ENCODE results near the gene HJURP. TPM values are rescaled to one million over a fixed set of nuclear protein-coding genes. Genes with fewer than 3 reads are reported as not detected.

The HJURP gene
- total RNA-seq, 1 experiment from 2014 or later, result 109 TPM

- intact Hi-C loops (cut with micrococcal nuclease; ENCODE audit: unreplicated experiment), result no loop called here
- no TSS peak for BruUV-seq (replicated peaks)
- Histone ChIP-seq H3K79me2 (ENCODE audit: low read depth) (no peaks in the 10 kb centered on the region), H3K36me3 (ENCODE audit: low read depth) (no peaks in the 10 kb centered on the region), H3F3A (ENCODE audit: insufficient read depth, low read depth) (no peaks in the 10 kb centered on the region), H4K20me1 (ENCODE audit: insufficient read depth) (no peaks in the 10 kb centered on the region), H3K4me1 (replicated peaks; ENCODE audit: insufficient read depth) (peaks cover 7% of the 10 kb centered on the region), H3K27ac (no peak overlapping the region), H3K4me2 (no peak overlapping the region), H3K27me3 (ENCODE audit: insufficient read depth, low read depth) (no peaks in the 10 kb centered on the region), H3K9me2 (ENCODE audit: insufficient read depth) (no peaks in the 10 kb centered on the region), H3K9me3 (ENCODE audit: insufficient read depth, low read depth) (no peaks in the 10 kb centered on the region), H2AFZ (no peak overlapping the region), H3K4me3 (no peak overlapping the region)
- DNase-seq, result no peak
- CTCF ChIA-PET, result no interaction called here
- TF ChIP-seq, protein P1, sequence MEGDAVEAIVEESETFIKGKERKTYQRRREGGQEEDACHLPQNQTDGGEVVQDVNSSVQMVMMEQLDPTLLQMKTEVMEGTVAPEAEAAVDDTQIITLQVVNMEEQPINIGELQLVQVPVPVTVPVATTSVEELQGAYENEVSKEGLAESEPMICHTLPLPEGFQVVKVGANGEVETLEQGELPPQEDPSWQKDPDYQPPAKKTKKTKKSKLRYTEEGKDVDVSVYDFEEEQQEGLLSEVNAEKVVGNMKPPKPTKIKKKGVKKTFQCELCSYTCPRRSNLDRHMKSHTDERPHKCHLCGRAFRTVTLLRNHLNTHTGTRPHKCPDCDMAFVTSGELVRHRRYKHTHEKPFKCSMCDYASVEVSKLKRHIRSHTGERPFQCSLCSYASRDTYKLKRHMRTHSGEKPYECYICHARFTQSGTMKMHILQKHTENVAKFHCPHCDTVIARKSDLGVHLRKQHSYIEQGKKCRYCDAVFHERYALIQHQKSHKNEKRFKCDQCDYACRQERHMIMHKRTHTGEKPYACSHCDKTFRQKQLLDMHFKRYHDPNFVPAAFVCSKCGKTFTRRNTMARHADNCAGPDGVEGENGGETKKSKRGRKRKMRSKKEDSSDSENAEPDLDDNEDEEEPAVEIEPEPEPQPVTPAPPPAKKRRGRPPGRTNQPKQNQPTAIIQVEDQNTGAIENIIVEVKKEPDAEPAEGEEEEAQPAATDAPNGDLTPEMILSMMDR (conservative IDR thresholded peaks at IDR 0.05), result no peak
- no peak for TF ChIP-seq EZH2 (IDR thresholded peaks at IDR 0.05; ENCODE audit: low read depth)
- POLR2A ChIA-PET (ENCODE audit: unreplicated experiment), result no interaction called here
Measured at GRCh38 chr2:233798335-233799086, 55.8 kb downstream of the HJURP start.

GRCh38 chr2:233796254-233796653, 58.1 kb downstream of the HJURP start:
- Histone ChIP-seq H3K4me3 (no peak overlapping the region), H3K4me1 (replicated peaks; ENCODE audit: insufficient read depth) (peaks cover 6% of the 10 kb centered on the region), H3K36me3 (ENCODE audit: low read depth) (no peaks in the 10 kb centered on the region), H2AFZ (no peak overlapping the region), H3K4me2 (no peak overlapping the region), H3K9me3 (ENCODE audit: insufficient read depth, low read depth) (no peaks in the 10 kb centered on the region), H3F3A (ENCODE audit: insufficient read depth, low read depth) (no peaks in the 10 kb centered on the region), H4K20me1 (ENCODE audit: insufficient read depth) (no peaks in the 10 kb centered on the region), H3K27me3 (ENCODE audit: insufficient read depth, low read depth) (no peaks in the 10 kb centered on the region), H3K9me2 (ENCODE audit: insufficient read depth) (no peaks in the 10 kb centered on the region), H3K79me2 (ENCODE audit: low read depth) (no peaks in the 10 kb centered on the region), H3K27ac (no peak overlapping the region)
- TF ChIP-seq, protein P1 (conservative IDR thresholded peaks at IDR 0.05), result no peak
- TF ChIP-seq EZH2 (IDR thresholded peaks at IDR 0.05; ENCODE audit: low read depth), result no peak
- BruUV-seq (replicated peaks), result no TSS peak
- CTCF ChIA-PET, result no interaction called here
- intact Hi-C loops (cut with micrococcal nuclease; ENCODE audit: unreplicated experiment), result no loop called here
- POLR2A ChIA-PET (ENCODE audit: unreplicated experiment), result no interaction called here
- DNase-seq, result no peak

- intact Hi-C loops (cut with micrococcal nuclease; ENCODE audit: unreplicated experiment), result no loop called here
- H3K79me2 ChIP-seq (ENCODE audit: low read depth), result no peaks in the 10 kb centered on the region
- ChIA-PET POLR2A (ENCODE audit: unreplicated experiment) (no interaction called here), CTCF (no interaction called here)
- no peaks in the 10 kb centered on the region for H3K36me3 ChIP-seq (ENCODE audit: low read depth)
- H3K4me1 ChIP-seq (replicated peaks; ENCODE audit: insufficient read depth), result peaks cover under 1% of the 10 kb centered on the region; the same call in 1 of the 2 replicates
- no peaks in the 10 kb centered on the region for H3F3A ChIP-seq (ENCODE audit: insufficient read depth, low read depth)
- no peaks in the 10 kb centered on the region for H3K9me2 ChIP-seq (ENCODE audit: insufficient read depth)
- no peak for DNase-seq
- no peak overlapping the region for H3K4me2 ChIP-seq
- no peak overlapping the region for H3K27ac ChIP-seq
- H2AFZ ChIP-seq, result no peak overlapping the region
- no peaks in the 10 kb centered on the region for H3K27me3 ChIP-seq (ENCODE audit: insufficient read depth, low read depth)
- no peak overlapping the region for H3K4me3 ChIP-seq
- H4K20me1 ChIP-seq (ENCODE audit: insufficient read depth), result no peaks in the 10 kb centered on the region
- no peaks in the 10 kb centered on the region for H3K9me3 ChIP-seq (ENCODE audit: insufficient read depth, low read depth)
- TF ChIP-seq EZH2 (IDR thresholded peaks at IDR 0.05; ENCODE audit: low read depth), result no peak
- TF ChIP-seq, protein P1 (conservative IDR thresholded peaks at IDR 0.05), result no peak
- BruUV-seq (replicated peaks), result no TSS peak
Measured at GRCh38 chr2:233795735-233796171, 58.6 kb downstream of the HJURP start.

Measured in PC-9 (cell line).